ENCODE data around the gene ARHGEF19. TPM values are rescaled to one million over a fixed set of nuclear protein-coding genes. Genes with fewer than 3 reads are reported as not detected.

ARHGEF19 gene
- total and polyA plus RNA-seq, 9 of the 15 experiments (the other 6 are each of a cell fraction or from before 2014, with no cell fraction given) = 0.73 to 21.0 (median 5.2) TPM

- TF ChIP-seq, protein P1, sequence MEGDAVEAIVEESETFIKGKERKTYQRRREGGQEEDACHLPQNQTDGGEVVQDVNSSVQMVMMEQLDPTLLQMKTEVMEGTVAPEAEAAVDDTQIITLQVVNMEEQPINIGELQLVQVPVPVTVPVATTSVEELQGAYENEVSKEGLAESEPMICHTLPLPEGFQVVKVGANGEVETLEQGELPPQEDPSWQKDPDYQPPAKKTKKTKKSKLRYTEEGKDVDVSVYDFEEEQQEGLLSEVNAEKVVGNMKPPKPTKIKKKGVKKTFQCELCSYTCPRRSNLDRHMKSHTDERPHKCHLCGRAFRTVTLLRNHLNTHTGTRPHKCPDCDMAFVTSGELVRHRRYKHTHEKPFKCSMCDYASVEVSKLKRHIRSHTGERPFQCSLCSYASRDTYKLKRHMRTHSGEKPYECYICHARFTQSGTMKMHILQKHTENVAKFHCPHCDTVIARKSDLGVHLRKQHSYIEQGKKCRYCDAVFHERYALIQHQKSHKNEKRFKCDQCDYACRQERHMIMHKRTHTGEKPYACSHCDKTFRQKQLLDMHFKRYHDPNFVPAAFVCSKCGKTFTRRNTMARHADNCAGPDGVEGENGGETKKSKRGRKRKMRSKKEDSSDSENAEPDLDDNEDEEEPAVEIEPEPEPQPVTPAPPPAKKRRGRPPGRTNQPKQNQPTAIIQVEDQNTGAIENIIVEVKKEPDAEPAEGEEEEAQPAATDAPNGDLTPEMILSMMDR (IDR thresholded peaks at IDR 0.05 in 2 of 3, conservative IDR thresholded peaks at IDR 0.05 in 1 of 3; ENCODE audit: insufficient read depth in 2 of 3, low read depth in 1 of 3, low read length in 3 of 3) = peak in 2 of 3 experiments; percentile 26 to 75; a peak in 4 of 6 replicates
- no peak for TF ChIP-seq ZC3H4 (CRISPR knock-in tag; IDR thresholded peaks at IDR 0.05; ENCODE audit: borderline replicate concordance)
- no peak for TF ChIP-seq NCOA4 (IDR thresholded peaks at IDR 0.05; ENCODE audit: partially characterized antibody)
- TF ChIP-seq ZBTB2 (IDR thresholded peaks at IDR 0.05) = 0 out of 2 replicates have a peak, but pooled peaks have one; percentile 20
- no peak for TF ChIP-seq SREBF1 (IDR thresholded peaks at IDR 0.05; ENCODE audit: borderline replicate concordance, low read depth, low read length)
- TF ChIP-seq RAD21 (CRISPR knock-in tag; conservative IDR thresholded peaks at IDR 0.05 in 1 of 2, IDR thresholded peaks at IDR 0.05 in 1 of 2) = peak in 1 of 2 experiments; percentile 24; a peak in 1 of 4 replicates
Observed at GRCh38 chr1:16184557-16185303, 27.7 kb downstream of the ARHGEF19 start (continued).

All from K562 (cell line).